Nephron progenitor cell (in vitro differentiated cells): ENCODE data around the gene IL11.

Source experiments
- DNase-seq: peaks from one replicate; pipeline ENCODE4 v3.0.0; 2021
- H3K27ac Mint-ChIP-seq: 2 replicates; pipeline ENCODE4 v1.8.0; 2021; ENCODE audit warnings: mild to moderate bottlenecking, moderate library complexity, mixed read lengths
- H3K27me3 Mint-ChIP-seq: 2 replicates; pipeline ENCODE4 v1.8.0; 2021; ENCODE audit warnings: mild to moderate bottlenecking, low read depth, mixed read lengths; ENCODE audit not compliant: poor library complexity
- H3K36me3 Mint-ChIP-seq: 2 replicates; pipeline ENCODE4 v1.8.0; 2021; ENCODE audit warnings: low read depth, mixed read lengths
- H3K4me1 Mint-ChIP-seq: 2 replicates; pipeline ENCODE4 v1.8.0; 2021; ENCODE audit warnings: mixed read lengths
- H3K4me3 Mint-ChIP-seq: 2 replicates; pipeline ENCODE4 v1.8.0; 2021; ENCODE audit warnings: mild to moderate bottlenecking, moderate library complexity, mixed read lengths
- H3K9me3 Mint-ChIP-seq: 2 replicates; pipeline ENCODE4 v1.8.0; 2021; ENCODE audit warnings: mild to moderate bottlenecking, moderate library complexity, mixed read lengths
- CTCF ChIP-seq: fragments of 200-600 bp; sonication (generic); IDR thresholded peaks from 2 replicates; pipeline ENCODE4 v1.5.0; 2021; ENCODE audit warnings: antibody characterized with exemption

Gene IL11

GRCh38 chr19:55368106-55368505 lies 2.2 kb downstream of the IL11 start:
- no peak overlapping the region for H3K27ac Mint-ChIP-seq
- no peak for DNase-seq
- no peaks in the 10 kb centered on the region for H3K9me3 Mint-ChIP-seq
- no peak overlapping the region for H3K4me3 Mint-ChIP-seq
- H3K36me3 Mint-ChIP-seq = no peaks in the 10 kb centered on the region
- peaks cover 40% of the 10 kb centered on the region for H3K27me3 Mint-ChIP-seq
- H3K4me1 Mint-ChIP-seq = peaks cover 36% of the 10 kb centered on the region
- no peak for TF ChIP-seq CTCF

DNA sequence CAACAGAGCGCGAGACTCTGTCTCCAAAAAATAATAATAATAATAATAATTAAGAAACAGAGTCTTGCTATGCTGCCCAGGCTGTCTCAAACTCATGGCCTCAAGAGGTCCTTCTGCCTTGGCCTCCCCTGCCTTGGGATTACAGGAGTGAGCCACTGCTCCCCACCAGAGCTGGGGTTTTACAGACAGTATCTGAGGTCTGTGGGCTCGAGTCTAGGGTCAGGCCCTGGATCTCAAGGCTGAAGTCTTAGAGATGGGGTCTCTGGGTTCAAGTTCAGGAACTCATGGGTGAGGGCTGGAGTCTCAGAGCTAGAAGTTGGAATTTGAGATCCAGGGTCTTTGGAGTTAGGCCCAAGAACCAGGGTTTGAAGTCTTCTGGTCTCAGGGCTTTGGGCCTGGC lies 3.5 kb downstream of the IL11 start:
- H3K9me3 Mint-ChIP-seq = no peaks in the 10 kb centered on the region
- no peak for DNase-seq
- TF ChIP-seq CTCF = no peak
- H3K4me1 Mint-ChIP-seq = peaks cover 36% of the 10 kb centered on the region
- H3K4me3 Mint-ChIP-seq = no peak overlapping the region
- peaks cover 33% of the 10 kb centered on the region for H3K27me3 Mint-ChIP-seq
- no peak overlapping the region for H3K27ac Mint-ChIP-seq
- H3K36me3 Mint-ChIP-seq = no peaks in the 10 kb centered on the region

- H3K27ac Mint-ChIP-seq = no peak overlapping the region
- H3K27me3 Mint-ChIP-seq = peaks cover 25% of the 10 kb centered on the region
- peak overlapping the region; percentile 58 for H3K4me3 Mint-ChIP-seq
- DNase-seq = no peak
- H3K4me1 Mint-ChIP-seq = peaks cover 33% of the 10 kb centered on the region
- no peaks in the 10 kb centered on the region for H3K9me3 Mint-ChIP-seq
- no peaks in the 10 kb centered on the region for H3K36me3 Mint-ChIP-seq
- TF ChIP-seq CTCF = no peak
Measured at GRCh38 chr19:55365964-55366363, 4.3 kb downstream of the IL11 start.

DNA sequence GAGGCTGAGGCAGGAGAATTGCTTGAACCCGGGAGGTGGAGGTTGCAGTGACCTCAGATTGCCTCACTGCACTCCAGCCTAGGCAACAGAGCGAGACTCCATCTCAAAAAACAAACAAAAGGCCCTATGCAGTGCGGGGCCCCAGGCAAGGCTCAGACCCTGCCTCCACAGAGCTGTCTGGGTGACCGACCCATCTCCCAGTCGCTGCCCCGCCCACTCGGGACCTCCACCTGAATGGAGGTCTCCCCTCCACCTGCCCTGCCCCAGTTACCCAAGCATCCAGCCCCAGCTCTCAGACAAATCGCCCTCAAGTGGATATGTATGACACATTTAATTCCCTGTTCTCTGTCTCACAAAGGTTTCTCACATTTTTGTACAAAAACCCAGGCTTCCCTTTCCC lies 5.0 kb downstream of the IL11 start:
- Mint-ChIP-seq H3K4me1 (peaks cover 26% of the 10 kb centered on the region), H3K4me3 (no peak overlapping the region), H3K27me3 (peaks cover 18% of the 10 kb centered on the region), H3K27ac (no peak overlapping the region), H3K9me3 (no peaks in the 10 kb centered on the region), H3K36me3 (no peaks in the 10 kb centered on the region)
- TF ChIP-seq CTCF = no peak
- DNase-seq = no peak

- H3K4me1 Mint-ChIP-seq = peaks cover 26% of the 10 kb centered on the region
- no peaks in the 10 kb centered on the region for H3K36me3 Mint-ChIP-seq
- no peaks in the 10 kb centered on the region for H3K9me3 Mint-ChIP-seq
- peaks cover 12% of the 10 kb centered on the region for H3K27me3 Mint-ChIP-seq
- DNase-seq = peak; percentile 49
- no peak within 1 kb of the TSS for H3K4me3 Mint-ChIP-seq
- H3K27ac Mint-ChIP-seq = no peak within 1 kb of the TSS
- TF ChIP-seq CTCF = no peak
Measured at GRCh38 chr19:55362990-55363716, 7.1 kb downstream of the IL11 start, which contains the start of gene GARIN5B. Gene GARIN5B, minus strand, starts transcription at chr19:55363260. Its CDS starts 194 bp downstream, at chr19:55363066.
